ENCODE data around the gene SPTB.

The SPTB gene

DNA sequence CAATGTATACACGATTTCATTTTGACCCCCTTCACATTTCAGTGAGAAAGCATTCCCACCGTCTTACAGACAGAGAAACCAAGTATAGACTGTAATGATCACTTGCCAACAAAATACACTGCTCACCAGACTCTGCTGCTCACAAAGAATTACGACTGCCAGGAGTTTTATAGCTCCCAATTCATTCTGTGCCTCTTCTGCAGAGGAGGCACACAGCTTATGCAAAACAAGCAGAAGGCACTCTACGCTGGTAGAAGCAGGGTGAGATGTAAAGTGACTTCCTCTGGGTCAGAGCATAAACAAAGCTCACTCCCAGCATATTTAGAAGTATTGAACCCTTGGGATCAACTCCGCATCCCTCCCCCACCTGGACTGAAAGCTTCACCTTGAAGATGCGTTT is 14.6 kb downstream of the SPTB start:
- DNase-seq (ENCODE audit: low read depth): no peak
- no peak overlapping the region for H3K9ac ChIP-seq (ENCODE audit: low read length)
- H3K36me3 ChIP-seq (ENCODE audit: control insufficient read depth, insufficient read depth, low read length, severe bottlenecking): no peaks in the 10 kb centered on the region
- H3K9me3 ChIP-seq (ENCODE audit: control insufficient read depth, low read length): peaks cover 6% of the 10 kb centered on the region
- H3K4me1 ChIP-seq (ENCODE audit: control insufficient read depth, insufficient read depth, low read length): no peaks in the 10 kb centered on the region
- H3K4me3 ChIP-seq (ENCODE audit: low read length): no peak overlapping the region
- peaks cover 69% of the 10 kb centered on the region for H3K27me3 ChIP-seq (replicated peaks; ENCODE audit: control insufficient read depth, insufficient read depth, low read length)

DNA sequence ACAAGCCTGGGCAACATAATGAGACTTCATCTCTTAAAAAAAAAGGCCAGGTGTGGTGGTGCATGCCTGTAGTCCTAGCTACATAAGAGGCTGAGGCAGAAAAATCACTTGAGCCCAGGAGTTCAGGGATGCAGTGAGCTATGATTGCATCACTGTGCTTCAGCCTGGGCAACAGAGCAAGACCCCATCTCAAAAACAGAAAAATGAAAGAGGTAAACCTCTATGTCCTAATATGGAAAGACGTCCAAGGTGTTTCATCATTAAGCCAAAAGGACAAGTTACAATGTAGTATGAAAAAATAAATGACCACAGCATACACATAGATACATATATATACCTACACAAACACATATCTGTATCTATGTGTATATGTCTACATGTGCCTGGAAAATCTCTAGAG is 15.4 kb downstream of the SPTB start:
- Histone ChIP-seq H3K9ac (ENCODE audit: low read length) (no peak overlapping the region), H3K9me3 (ENCODE audit: control insufficient read depth, low read length) (peaks cover 6% of the 10 kb centered on the region), H3K36me3 (ENCODE audit: control insufficient read depth, insufficient read depth, low read length, severe bottlenecking) (no peaks in the 10 kb centered on the region), H3K27me3 (replicated peaks; ENCODE audit: control insufficient read depth, insufficient read depth, low read length) (peaks cover 71% of the 10 kb centered on the region), H3K4me1 (ENCODE audit: control insufficient read depth, insufficient read depth, low read length) (no peaks in the 10 kb centered on the region), H3K4me3 (ENCODE audit: low read length) (no peak overlapping the region)
- DNase-seq (ENCODE audit: low read depth): no peak

GRCh38 chr14:64861916-64862315 is 17.8 kb downstream of the SPTB start:
- Histone ChIP-seq H3K4me3 (ENCODE audit: low read length) (no peak overlapping the region), H3K9ac (ENCODE audit: low read length) (no peak overlapping the region), H3K27me3 (replicated peaks; ENCODE audit: control insufficient read depth, insufficient read depth, low read length) (peaks cover 76% of the 10 kb centered on the region), H3K9me3 (ENCODE audit: control insufficient read depth, low read length) (peaks cover 6% of the 10 kb centered on the region), H3K36me3 (ENCODE audit: control insufficient read depth, insufficient read depth, low read length, severe bottlenecking) (no peaks in the 10 kb centered on the region), H3K4me1 (ENCODE audit: control insufficient read depth, insufficient read depth, low read length) (no peaks in the 10 kb centered on the region)
- no peak for DNase-seq (ENCODE audit: low read depth)

DNA sequence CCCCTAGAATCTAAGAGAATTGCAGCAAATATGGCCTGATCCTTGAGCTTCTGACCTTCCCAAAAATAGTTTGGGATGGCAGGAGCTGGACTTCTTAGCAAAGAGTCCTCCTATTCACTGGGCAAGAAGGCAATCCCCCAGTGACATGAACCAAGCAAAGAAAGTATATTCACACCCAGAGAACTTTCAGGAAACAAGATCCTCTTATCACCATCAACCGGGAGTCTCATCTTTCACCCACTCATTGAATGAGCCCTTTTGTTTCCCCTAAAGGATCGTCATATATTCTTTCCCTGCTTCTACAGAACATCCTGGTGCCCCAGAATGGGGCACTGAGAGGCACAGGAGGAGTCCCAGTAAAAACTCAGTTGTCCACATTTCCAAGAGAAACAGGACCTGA is 19.7 kb downstream of the SPTB start:
- no peaks in the 10 kb centered on the region for H3K36me3 ChIP-seq (ENCODE audit: control insufficient read depth, insufficient read depth, low read length, severe bottlenecking)
- no peak overlapping the region for H3K9ac ChIP-seq (ENCODE audit: low read length)
- H3K4me1 ChIP-seq (ENCODE audit: control insufficient read depth, insufficient read depth, low read length): no peaks in the 10 kb centered on the region
- H3K9me3 ChIP-seq (ENCODE audit: control insufficient read depth, low read length): peaks cover 6% of the 10 kb centered on the region
- no peak for DNase-seq (ENCODE audit: low read depth)
- peaks cover 67% of the 10 kb centered on the region for H3K27me3 ChIP-seq (replicated peaks; ENCODE audit: control insufficient read depth, insufficient read depth, low read length)
- no peak overlapping the region for H3K4me3 ChIP-seq (ENCODE audit: low read length)

- DNase-seq (ENCODE audit: low read depth): no peak
These were observed 21.5 kb downstream of the SPTB start for GRCh38 chr14:64857979-64858744.

GRCh38 chr14:64856529-64857445 is 22.9 kb downstream of the SPTB start:
- Histone ChIP-seq H3K9ac (ENCODE audit: low read length) (no peak overlapping the region), H3K9me3 (ENCODE audit: control insufficient read depth, low read length) (no peaks in the 10 kb centered on the region), H3K4me3 (ENCODE audit: low read length) (no peak overlapping the region), H3K4me1 (ENCODE audit: control insufficient read depth, insufficient read depth, low read length) (no peaks in the 10 kb centered on the region), H3K36me3 (ENCODE audit: control insufficient read depth, insufficient read depth, low read length, severe bottlenecking) (no peaks in the 10 kb centered on the region), H3K27me3 (replicated peaks; ENCODE audit: control insufficient read depth, insufficient read depth, low read length) (peaks cover 66% of the 10 kb centered on the region)
- DNase-seq (ENCODE audit: low read depth): no peak

More at GRCh38 chr14:64857979-64858744, 21.5 kb downstream of the SPTB start:
- Histone ChIP-seq H3K4me1 (ENCODE audit: control insufficient read depth, insufficient read depth, low read length) (no peaks in the 10 kb centered on the region), H3K36me3 (ENCODE audit: control insufficient read depth, insufficient read depth, low read length, severe bottlenecking) (no peaks in the 10 kb centered on the region), H3K9me3 (ENCODE audit: control insufficient read depth, low read length) (no peaks in the 10 kb centered on the region), H3K9ac (ENCODE audit: low read length) (no peak overlapping the region), H3K27me3 (replicated peaks; ENCODE audit: control insufficient read depth, insufficient read depth, low read length) (peaks cover 61% of the 10 kb centered on the region), H3K4me3 (ENCODE audit: low read length) (no peak overlapping the region)

GRCh38 chr14:64855721-64856528 is 23.8 kb downstream of the SPTB start:
- Histone ChIP-seq H3K36me3 (ENCODE audit: control insufficient read depth, insufficient read depth, low read length, severe bottlenecking) (no peaks in the 10 kb centered on the region), H3K9me3 (ENCODE audit: control insufficient read depth, low read length) (no peaks in the 10 kb centered on the region), H3K4me1 (ENCODE audit: control insufficient read depth, insufficient read depth, low read length) (no peaks in the 10 kb centered on the region), H3K27me3 (replicated peaks; ENCODE audit: control insufficient read depth, insufficient read depth, low read length) (peaks cover 66% of the 10 kb centered on the region), H3K9ac (ENCODE audit: low read length) (no peak overlapping the region), H3K4me3 (ENCODE audit: low read length) (no peak overlapping the region)
- no peak for DNase-seq (ENCODE audit: low read depth)

DNA sequence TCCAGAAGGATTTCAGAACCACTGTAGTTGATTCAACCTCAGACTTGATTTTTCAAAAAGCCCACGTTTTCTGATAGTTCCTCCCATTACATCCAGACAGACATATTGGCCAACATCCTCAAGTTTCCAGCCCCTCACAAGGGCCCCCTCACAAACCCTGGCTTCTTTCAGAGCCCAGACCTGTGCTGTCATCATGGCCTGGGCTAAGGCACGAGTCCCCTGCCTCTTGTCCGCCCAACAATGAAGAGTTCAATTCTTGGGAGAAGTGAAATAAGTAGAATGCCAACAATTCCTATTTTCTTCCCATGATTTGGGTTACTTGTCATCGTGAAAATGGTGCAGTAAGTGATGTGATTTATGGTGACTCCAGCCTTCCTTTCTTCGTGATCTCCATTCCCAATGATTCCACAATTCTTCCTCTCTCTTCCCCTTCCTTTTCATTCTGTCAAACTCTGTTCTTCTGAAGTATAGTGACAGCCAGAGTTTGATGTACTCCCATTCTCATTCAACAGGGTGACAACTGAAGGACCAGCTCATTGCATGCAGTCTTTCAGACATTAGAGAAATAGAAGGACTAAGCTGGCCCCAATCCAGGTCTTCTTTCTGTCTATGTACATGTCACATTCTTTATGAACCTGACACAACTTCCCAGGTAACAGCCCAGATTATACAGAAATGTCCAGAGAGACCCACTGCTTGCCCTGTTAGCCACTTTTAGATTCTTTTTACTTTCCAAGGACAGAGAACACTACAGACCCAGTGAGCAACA is 29.2 kb downstream of the SPTB start:
- peaks cover 64% of the 10 kb centered on the region for H3K27me3 ChIP-seq (replicated peaks; ENCODE audit: control insufficient read depth, insufficient read depth, low read length)
- no peak overlapping the region for H3K4me3 ChIP-seq (ENCODE audit: low read length)
- H3K36me3 ChIP-seq (ENCODE audit: control insufficient read depth, insufficient read depth, low read length, severe bottlenecking): no peaks in the 10 kb centered on the region
- H3K9me3 ChIP-seq (ENCODE audit: control insufficient read depth, low read length): no peaks in the 10 kb centered on the region
- no peak for DNase-seq (ENCODE audit: low read depth)
- no peaks in the 10 kb centered on the region for H3K4me1 ChIP-seq (ENCODE audit: control insufficient read depth, insufficient read depth, low read length)
- H3K9ac ChIP-seq (ENCODE audit: low read length): no peak overlapping the region

- H3K36me3 ChIP-seq (ENCODE audit: control insufficient read depth, insufficient read depth, low read length, severe bottlenecking): no peaks in the 10 kb centered on the region
- DNase-seq (ENCODE audit: low read depth): no peak
- no peak overlapping the region for H3K9ac ChIP-seq (ENCODE audit: low read length)
- peaks cover 65% of the 10 kb centered on the region for H3K27me3 ChIP-seq (replicated peaks; ENCODE audit: control insufficient read depth, insufficient read depth, low read length)
- no peak overlapping the region for H3K4me3 ChIP-seq (ENCODE audit: low read length)
- no peaks in the 10 kb centered on the region for H3K4me1 ChIP-seq (ENCODE audit: control insufficient read depth, insufficient read depth, low read length)
- H3K9me3 ChIP-seq (ENCODE audit: control insufficient read depth, low read length): no peaks in the 10 kb centered on the region
These were observed 29.8 kb downstream of the SPTB start for GRCh38 chr14:64849940-64850339.

GRCh38 chr14:64848239-64848638 is 31.5 kb downstream of the SPTB start:
- Histone ChIP-seq H3K36me3 (ENCODE audit: control insufficient read depth, insufficient read depth, low read length, severe bottlenecking) (no peaks in the 10 kb centered on the region), H3K9ac (ENCODE audit: low read length) (no peak overlapping the region), H3K4me1 (ENCODE audit: control insufficient read depth, insufficient read depth, low read length) (no peaks in the 10 kb centered on the region), H3K27me3 (replicated peaks; ENCODE audit: control insufficient read depth, insufficient read depth, low read length) (peaks cover 77% of the 10 kb centered on the region), H3K9me3 (ENCODE audit: control insufficient read depth, low read length) (no peaks in the 10 kb centered on the region), H3K4me3 (ENCODE audit: low read length) (no peak overlapping the region)
- no peak for DNase-seq (ENCODE audit: low read depth)
